OCI-LY1 (cell line): Measurements from ENCODE around the gene PBXIP1.

Experiments
- H2AFZ ChIP-seq: fragments of 200-600 bp; sonication (generic), shearing (Covaris generic); 2 replicates; pipeline ENCODE4 v1.6.0; 2014; ENCODE audit warnings: antibody characterized with exemption, mild to moderate bottlenecking, low read length
- H3F3A ChIP-seq: fragments of 200-600 bp; sonication (generic), shearing (Covaris generic); 2 replicates; pipeline ENCODE4 v1.6.0; 2014; ENCODE audit warnings: mild to moderate bottlenecking, antibody characterized with exemption, low read length, moderate library complexity; ENCODE audit not compliant: insufficient read depth
- H3K27ac ChIP-seq: fragments of 200-600 bp; sonication (generic); 2 replicates; pipeline ENCODE4 v1.5.1; 2014; ENCODE audit warnings: low read length, mixed run types, mild to moderate bottlenecking, low read depth; ENCODE audit not compliant: poor library complexity, severe bottlenecking
- H3K27me3 ChIP-seq: fragments of 200-600 bp; sonication (generic); 2 replicates; pipeline ENCODE4 v1.6.0; 2014; ENCODE audit warnings: antibody characterized with exemption, mild to moderate bottlenecking, low read length, moderate library complexity; ENCODE audit not compliant: insufficient read depth
- H3K36me3 ChIP-seq: fragments of 200-600 bp; sonication (generic); 2 replicates; pipeline ENCODE4 v1.6.1; 2014; ENCODE audit warnings: mild to moderate bottlenecking, antibody characterized with exemption, low read length, moderate library complexity, mixed read lengths; ENCODE audit not compliant: insufficient read depth
- H3K4me1 ChIP-seq: fragments of 200-600 bp; sonication (generic); 2 replicates; pipeline ENCODE4 v1.5.1; 2014; ENCODE audit warnings: mild to moderate bottlenecking, low read length, moderate library complexity; ENCODE audit not compliant: insufficient read depth, severe bottlenecking
- H3K4me2 ChIP-seq: fragments of 200-600 bp; sonication (generic), shearing (Covaris generic); 2 replicates; pipeline ENCODE4 v1.6.1; 2014; ENCODE audit warnings: low read length
- H3K4me3 ChIP-seq: fragments of 200-600 bp; sonication (generic); 2 replicates; pipeline ENCODE4 v1.5.1; 2014; ENCODE audit warnings: low read length, low read depth, mild to moderate bottlenecking, mixed read lengths; ENCODE audit not compliant: poor library complexity, severe bottlenecking
- H3K79me2 ChIP-seq: fragments of 200-600 bp; shearing (Covaris generic); 2 replicates; pipeline ENCODE4 v1.6.1; 2016; ENCODE audit warnings: mixed run types, low read length, mixed read lengths; ENCODE audit not compliant: insufficient read depth
- H3K9ac ChIP-seq: fragments of 200-600 bp; sonication (generic), shearing (Covaris generic); 2 replicates; pipeline ENCODE4 v1.6.1; 2014; ENCODE audit warnings: mild to moderate bottlenecking, low read length, mixed read lengths
- H3K9me2 ChIP-seq: fragments of 200-600 bp; sonication (generic), shearing (Covaris generic); 2 replicates; pipeline ENCODE4 v1.6.1; 2014; ENCODE audit warnings: low read depth, mild to moderate bottlenecking, low read length, mixed read lengths
- H3K9me3 ChIP-seq: fragments of 200-600 bp; shearing (Covaris generic); 2 replicates; pipeline ENCODE4 v1.6.1; 2014; ENCODE audit warnings: low read length, mixed read lengths
- H4K20me1 ChIP-seq: fragments of 200-600 bp; sonication (generic), shearing (Covaris generic); 2 replicates; pipeline ENCODE4 v1.6.0; 2016; ENCODE audit warnings: mild to moderate bottlenecking, low read length; ENCODE audit not compliant: insufficient read depth
- CTCF ChIP-seq: fragments of 200-600 bp; sonication (generic), shearing (Covaris generic); IDR thresholded peaks from 2 replicates; pipeline ENCODE4 v1.5.1; 2017; ENCODE audit warnings: mild to moderate bottlenecking, antibody characterized with exemption, low read length, moderate library complexity, mixed read lengths
- EZH2 ChIP-seq: fragments of 200-600 bp; sonication (generic), shearing (Covaris generic); IDR thresholded peaks from 2 replicates; pipeline ENCODE4 v1.8.0; 2017; ENCODE audit warnings: borderline replicate concordance, mixed run types, mild to moderate bottlenecking, antibody characterized with exemption, low read length, moderate library complexity, mixed read lengths

PBXIP1 gene

GRCh38 chr1:154951901-154952657, 3.8 kb downstream of the PBXIP1 start:
- peak overlapping the region; percentile 57; the same call in 1 of the 2 replicates for H3K9ac ChIP-seq
- TF ChIP-seq EZH2 = no peak
- no peak for TF ChIP-seq CTCF

GRCh38 chr1:154948079-154948478, 7.8 kb downstream of the PBXIP1 start:
- H3K4me3 ChIP-seq = no peak overlapping the region
- no peaks in the 10 kb centered on the region for H3K79me2 ChIP-seq
- H3K4me2 ChIP-seq = no peak overlapping the region
- H2AFZ ChIP-seq = no peak overlapping the region
- TF ChIP-seq EZH2 = no peak
- TF ChIP-seq CTCF = no peak
- H3K9ac ChIP-seq = no peak overlapping the region
- peaks cover 48% of the 10 kb centered on the region for H3K4me1 ChIP-seq
- no peaks in the 10 kb centered on the region for H3K9me3 ChIP-seq
- peaks cover 12% of the 10 kb centered on the region; the same call in 1 of the 2 replicates for H3K36me3 ChIP-seq
- no peaks in the 10 kb centered on the region for H3K27me3 ChIP-seq
- H3K9me2 ChIP-seq = no peaks in the 10 kb centered on the region
- no peak overlapping the region for H3K27ac ChIP-seq
- no peaks in the 10 kb centered on the region for H3F3A ChIP-seq
- no peaks in the 10 kb centered on the region for H4K20me1 ChIP-seq

More at GRCh38 chr1:154951901-154952657, 3.8 kb downstream of the PBXIP1 start:
- H3K9me3 ChIP-seq = no peaks in the 10 kb centered on the region
- H3K4me1 ChIP-seq = peaks cover 64% of the 10 kb centered on the region
- no peak overlapping the region for H2AFZ ChIP-seq
- no peaks in the 10 kb centered on the region for H3K9me2 ChIP-seq
- H3K27ac ChIP-seq = peak overlapping the region; percentile 89
- peak overlapping the region; percentile 74 for H3K4me2 ChIP-seq
- no peaks in the 10 kb centered on the region for H3K79me2 ChIP-seq
- no peaks in the 10 kb centered on the region for H3K27me3 ChIP-seq
- peak overlapping the region; percentile 49 for H3K4me3 ChIP-seq
- peaks cover 8% of the 10 kb centered on the region; the same call in 1 of the 2 replicates for H3K36me3 ChIP-seq
- H4K20me1 ChIP-seq = no peaks in the 10 kb centered on the region
- H3F3A ChIP-seq = no peaks in the 10 kb centered on the region

- Histone ChIP-seq H3F3A (no peaks in the 10 kb centered on the region), H3K9me3 (no peaks in the 10 kb centered on the region), H3K9me2 (no peaks in the 10 kb centered on the region), H3K27me3 (no peaks in the 10 kb centered on the region), H3K4me3 (no peak overlapping the region), H4K20me1 (no peaks in the 10 kb centered on the region), H3K9ac (no peak overlapping the region), H3K4me2 (no peak overlapping the region), H3K27ac (no peak overlapping the region), H3K4me1 (peaks cover 48% of the 10 kb centered on the region), H3K79me2 (no peaks in the 10 kb centered on the region), H3K36me3 (peaks cover 12% of the 10 kb centered on the region; the same call in 1 of the 2 replicates), H2AFZ (no peak overlapping the region)
- TF ChIP-seq CTCF (no peak), EZH2 (no peak)
These were observed 9.7 kb downstream of the PBXIP1 start for GRCh38 chr1:154945962-154946850.
